Common myeloid progenitor, CD34-positive (primary cell): ENCODE data around the gene HIPK3.
"Not testable (repeated sequence)": the region's sequence is repeated elsewhere in the genome, so short reads cannot be mapped to it uniquely, and the experiment has no call there.

Experiments used
- CTCF ChIA-PET: fragments of 350-600 bp; sonication (Branson Sonifier 250); formaldehyde crosslinking; loops from one replicate; lab custom pipeline; 2021; ENCODE audit warnings: antibody characterized with exemption; lab: Charles Lee
- POLR2A ChIA-PET: fragments of 350-600 bp; sonication (Branson Sonifier 250); formaldehyde crosslinking; loops from one replicate; lab custom pipeline; 2021; ENCODE audit warnings: antibody characterized with exemption; lab: Charles Lee
- DNase-seq, 3 donors: peaks; one replicate each; pipeline versions ENCODE4 v3.0.0 to v3.0.0-alpha.2; 2013
- H3K27ac ChIP-seq, 2 experiments: 1 replicate in 1 of 2; 2 replicates in 1 of 2; pipeline ENCODE4 v1.7.0; 2013; ENCODE audit warnings: inconsistent platforms in 2 of 2, low read length in 2 of 2, mild to moderate bottlenecking in 2 of 2, low read depth in 1 of 2, moderate library complexity in 1 of 2; ENCODE audit not compliant: severe bottlenecking in 2 of 2, insufficient read depth in 1 of 2, poor library complexity in 1 of 2
- H3K27me3 ChIP-seq, 5 experiments: replicated peaks in 2 of 5; 1 replicate in 3 of 5; 2 replicates in 2 of 5; pipeline versions ENCODE4 v1.6.1 to v1.7.0; 2013; ENCODE audit warnings: low read length in 4 of 5, mild to moderate bottlenecking in 2 of 5, moderate library complexity in 2 of 5, inconsistent platforms in 1 of 5; ENCODE audit not compliant: insufficient read depth in 5 of 5, control insufficient read depth in 4 of 5
- H3K36me3 ChIP-seq, 4 experiments: 1 replicate in 2 of 4; 2 replicates in 2 of 4; pipeline versions ENCODE4 v1.6.1 to v1.7.0; 2013; ENCODE audit warnings: low read length in 3 of 4, control low read depth in 1 of 4, mild to moderate bottlenecking in 1 of 4; ENCODE audit not compliant: control insufficient read depth in 4 of 4, insufficient read depth in 4 of 4
- H3K4me1 ChIP-seq, 4 experiments: 1 replicate in 3 of 4; 2 replicates in 1 of 4; pipeline versions ENCODE4 v1.6.1 to v1.7.1; 2013; ENCODE audit warnings: low read length in 3 of 4, mild to moderate bottlenecking in 3 of 4, control low read depth in 1 of 4, inconsistent platforms in 1 of 4, moderate library complexity in 1 of 4; ENCODE audit not compliant: control insufficient read depth in 4 of 4, insufficient read depth in 4 of 4; ENCODE audit errors: control extremely low read depth in 1 of 4
- H3K4me3 ChIP-seq, 7 experiments: 1 replicate in 4 of 7; 2 replicates in 3 of 7; pipeline versions ENCODE4 v1.5.1 to v1.7.0; 2013; ENCODE audit warnings: mild to moderate bottlenecking in 7 of 7, low read length in 6 of 7, moderate library complexity in 6 of 7, inconsistent platforms in 2 of 7, low read depth in 2 of 7, control low read depth in 1 of 7; ENCODE audit not compliant: insufficient read depth in 4 of 7, control insufficient read depth in 1 of 7; ENCODE audit errors: extremely low read depth in 1 of 7
- H3K9me3 ChIP-seq, 5 experiments: 1 replicate in 4 of 5; 2 replicates in 1 of 5; pipeline versions ENCODE4 v1.6.1 to v1.7.1; 2013; ENCODE audit warnings: low read length in 4 of 5, mild to moderate bottlenecking in 2 of 5, inconsistent platforms in 1 of 5, low read depth in 1 of 5, moderate library complexity in 1 of 5; ENCODE audit not compliant: control insufficient read depth in 4 of 5, insufficient read depth in 2 of 5; ENCODE audit errors: control extremely low read depth in 1 of 5
- WGBS: methylation state at CpG from one replicate; pipeline ENCODE4 v1.1.5; 2013; ENCODE audit not compliant: insufficient coverage; 5-methylcytosine and 5-hydroxymethylcytosine counted together

Gene HIPK3

DNA sequence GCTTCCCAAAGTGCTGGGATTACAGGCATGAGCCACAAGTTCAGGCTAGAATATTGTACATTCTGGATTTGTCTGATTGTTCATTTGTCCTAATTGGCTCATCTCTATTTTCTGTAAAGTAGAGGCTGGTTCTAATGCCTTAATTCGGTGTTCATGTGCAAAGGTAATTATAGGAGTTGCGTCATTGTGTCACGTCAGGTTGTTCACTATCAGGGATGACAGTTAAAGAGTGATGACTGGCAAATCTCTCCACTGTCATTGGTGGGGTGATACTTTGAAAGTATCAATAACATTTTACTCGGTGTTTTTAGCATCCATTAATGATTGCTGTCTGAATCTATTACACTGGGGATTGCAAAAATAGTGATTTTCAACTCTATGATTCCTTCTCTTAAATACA is 103.5 kb downstream of the HIPK3 start:
- ChIA-PET CTCF (interaction anchor here (0.6 to 7.9 kb wide), 9 partner anchors 8 to 382 kb away, joined by 3 to 41 read pairs (median 4); no protein-coding TSS in a partner anchor), POLR2A (no interaction called here)
- Histone ChIP-seq H3K27ac (no peak overlapping the region), H3K36me3 (no peaks in the 10 kb centered on the region), H3K4me1 (peaks cover 0 to 2% (median 0%) of the 10 kb centered on the region in 4 experiments), H3K4me3 (no peak overlapping the region), H3K27me3 (peaks cover 0 to 2% (median 0%) of the 10 kb centered on the region in 5 experiments), H3K9me3 (no peaks in the 10 kb centered on the region)
- DNase-seq = no peak
- 93% methylated on average over 3 of the region's 4 CpGs for WGBS

- Histone ChIP-seq H3K27ac (no peak overlapping the region), H3K9me3 (no peaks in the 10 kb centered on the region), H3K4me3 (peak overlapping the region in 1 of 7 experiments; percentile 15), H3K27me3 (peaks cover 0 to 4% (median 0%) of the 10 kb centered on the region in 5 experiments), H3K4me1 (peaks cover 0 to 2% (median 0%) of the 10 kb centered on the region in 4 experiments), H3K36me3 (no peaks in the 10 kb centered on the region)
- DNase-seq = peak; percentile 54 to 81 (median 74)
- ChIA-PET CTCF (interaction anchor here (0.7 to 7.9 kb wide), 6 partner anchors 9 to 380 kb away, joined by 3 to 41 read pairs (median 7); no protein-coding TSS in a partner anchor), POLR2A (interaction anchor here (0.8 kb wide), 1 partner anchor 447 kb away, joined by 3 read pairs; no protein-coding TSS in a partner anchor)
- WGBS = 30% methylated on average over 5 of the region's 6 CpGs
Observed at GRCh38 chr11:33362051-33362910, 105.1 kb downstream of the HIPK3 start.

- WGBS = no CpG with 5 or more reads among the region's 2 CpGs
- Histone ChIP-seq H3K9me3 (no peaks in the 10 kb centered on the region), H3K27ac (no peak overlapping the region), H3K36me3 (no peaks in the 10 kb centered on the region), H3K4me1 (peaks cover 0 to 2% (median 0%) of the 10 kb centered on the region in 4 experiments), H3K27me3 (peaks cover 0 to 4% (median 0%) of the 10 kb centered on the region in 5 experiments), H3K4me3 (no peak overlapping the region)
- ChIA-PET POLR2A (interaction anchor here (0.9 kb wide), 1 partner anchor 203 kb away, joined by 4 read pairs; no protein-coding TSS in a partner anchor), CTCF (interaction anchor here (0.9 to 7.9 kb wide), 5 partner anchors 76 to 376 kb away, joined by 3 to 41 read pairs (median 6); no protein-coding TSS in a partner anchor)
- DNase-seq = no peak
Observed at GRCh38 chr11:33366918-33367317, 109.7 kb downstream of the HIPK3 start.

GRCh38 chr11:33368475-33368874 is 111.3 kb downstream of the HIPK3 start:
- H3K4me1 ChIP-seq, H3K9me3 ChIP-seq, H3K27me3 ChIP-seq, H3K27ac ChIP-seq, H3K4me3 ChIP-seq, H3K36me3 ChIP-seq, POLR2A ChIA-PET, DNase-seq: not testable (repeated sequence)
- CTCF ChIA-PET = interaction anchor here (0.6 kb wide), 1 partner anchor 214 kb away, joined by 3 read pairs; no protein-coding TSS in a partner anchor
- WGBS = 100% methylated on average over 2 of the region's 4 CpGs

GRCh38 chr11:33368931-33369330 is 111.8 kb downstream of the HIPK3 start:
- Histone ChIP-seq H3K4me3 (no peak overlapping the region), H3K36me3 (no peaks in the 10 kb centered on the region), H3K27ac (no peak overlapping the region), H3K9me3 (no peaks in the 10 kb centered on the region), H3K4me1 (no peaks in the 10 kb centered on the region), H3K27me3 (peaks cover 0 to 13% (median 9%) of the 10 kb centered on the region in 5 experiments)
- DNase-seq = no peak
- POLR2A ChIA-PET = no interaction called here
- WGBS = 100% methylated on average over 1 of the region's 1 CpG
- CTCF ChIA-PET = interaction anchor here (0.6 kb wide), 1 partner anchor 213 kb away, joined by 3 read pairs; no protein-coding TSS in a partner anchor

GRCh38 chr11:33373636-33374035 is 116.5 kb downstream of the HIPK3 start:
- H3K27me3 ChIP-seq = peaks cover 10 to 58% (median 26%) of the 10 kb centered on the region in 5 experiments
- no peak for DNase-seq
- WGBS = 56% methylated on average over 3 of the region's 6 CpGs
- no peaks in the 10 kb centered on the region for H3K36me3 ChIP-seq
- POLR2A ChIA-PET = no interaction called here
- no peak overlapping the region for H3K27ac ChIP-seq
- CTCF ChIA-PET = no interaction called here
- H3K4me1 ChIP-seq = peaks cover 0 to 16% (median 9%) of the 10 kb centered on the region in 4 experiments
- no peaks in the 10 kb centered on the region for H3K9me3 ChIP-seq
- H3K4me3 ChIP-seq = no peak overlapping the region
